ENCODE data around the gene ITGA8. TPM values are rescaled to one million over a fixed set of nuclear protein-coding genes. Genes with fewer than 3 reads are reported as not detected.

The ITGA8 gene
- total and polyA plus RNA-seq, 9 of the 15 experiments (the other 6 are each of a cell fraction or from before 2014, with no cell fraction given), result 0.01 to 0.07 (median 0.04) TPM; not detected in 5

DNA sequence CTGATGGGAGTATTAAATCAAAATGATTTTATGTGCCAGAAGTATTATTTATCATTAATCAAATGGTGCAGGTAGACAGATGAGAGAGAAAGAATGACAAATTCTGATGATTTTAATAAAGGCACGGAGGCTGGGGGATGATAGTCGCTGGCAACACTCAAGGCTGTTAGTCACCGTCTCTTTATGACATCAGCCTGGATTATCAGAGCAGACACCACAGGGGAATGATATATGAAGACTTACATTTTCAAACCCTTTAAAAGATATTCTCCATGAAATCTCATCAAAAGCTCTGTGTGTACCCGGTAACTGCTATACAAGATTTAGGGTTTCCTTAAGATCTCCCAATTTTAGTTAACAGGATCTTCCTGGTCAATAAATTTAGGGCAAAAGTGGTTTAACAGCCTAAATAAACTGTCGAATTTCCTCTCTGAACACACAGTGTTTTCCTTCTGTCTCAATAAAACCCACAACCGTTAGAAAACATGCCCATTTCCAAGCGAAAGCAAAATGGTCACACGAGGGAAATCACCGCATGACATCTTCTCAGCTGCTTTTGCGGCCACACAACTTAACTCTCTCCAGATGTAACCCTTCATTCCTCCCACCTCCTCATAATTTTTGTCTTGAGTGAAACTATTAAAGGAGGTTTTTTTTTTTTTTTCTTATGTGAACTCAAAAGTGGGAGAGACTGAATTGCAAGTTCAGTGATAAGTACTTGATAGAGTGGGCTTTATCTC is 215.5 kb downstream of the ITGA8 start:
- intact Hi-C loops (cut with micrococcal nuclease) (no loop called here), in situ Hi-C loops (cut with MboI) (no loop called here)
- Histone ChIP-seq H3K27ac (ENCODE audit: extremely low read depth, low read depth, low read length) (no peak overlapping the region), H3K4me2 (ENCODE audit: insufficient read depth, low read length) (no peak overlapping the region), H3K9me1 (ENCODE audit: control insufficient read depth, insufficient read depth, low read length) (no peaks in the 10 kb centered on the region), H4K20me1 (replicated peaks; ENCODE audit: control insufficient read depth, insufficient read depth, low read length) (no peaks in the 10 kb centered on the region), H2AFZ (ENCODE audit: low read depth, low read length) (no peak overlapping the region; the same call in 1 of the 2 replicates), H3K4me1 (replicated peaks in 1 of 2; ENCODE audit: control insufficient read depth in 2 of 2, insufficient read depth in 2 of 2, low read length in 2 of 2) (no peaks in the 10 kb centered on the region; a peak in 1 of 5 replicates), H3K79me2 (ENCODE audit: control insufficient read depth, insufficient read depth, low read length) (no peaks in the 10 kb centered on the region), H3K4me3 (no peak overlapping the region), H3K27me3 (ENCODE audit: control insufficient read depth in 2 of 2, insufficient read depth in 2 of 2, low read length in 2 of 2) (no peaks in the 10 kb centered on the region; a peak in 1 of 5 replicates), H3K9ac (ENCODE audit: insufficient read depth in 1 of 2, low read depth in 2 of 2, low read length in 2 of 2) (no peak overlapping the region), H3K9me3 (replicated peaks; ENCODE audit: control insufficient read depth, insufficient read depth, low read depth, low read length) (no peaks in the 10 kb centered on the region), H3K36me3 (ENCODE audit: control insufficient read depth, insufficient read depth, low read length) (no peaks in the 10 kb centered on the region)
- BruUV-seq (replicated peaks), result no TSS peak
- DNase-seq (ENCODE audit: extremely low read depth in 1 of 4, low spot score in 3 of 4) (peak in 2 of 4 experiments; percentile 17 to 20), FAIRE-seq (peak; percentile 32), ATAC-seq (no peak)
- ChIA-PET CTCF (ENCODE audit: low intra/inter-chr PET ratio) (no interaction called here), POLR2A (no interaction called here)
- 14% methylated on average over 10 of the region's 10 CpGs for WGBS (ENCODE audit: insufficient coverage, low coverage, missing lambda C conversion rate)
- TF ChIP-seq, protein P1, sequence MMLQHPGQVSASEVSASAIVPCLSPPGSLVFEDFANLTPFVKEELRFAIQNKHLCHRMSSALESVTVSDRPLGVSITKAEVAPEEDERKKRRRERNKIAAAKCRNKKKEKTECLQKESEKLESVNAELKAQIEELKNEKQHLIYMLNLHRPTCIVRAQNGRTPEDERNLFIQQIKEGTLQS (IDR thresholded peaks at IDR 0.05), result peak; percentile 58; the same call in 1 of the 2 replicates
- TF ChIP-seq, protein P1 (CRISPR knock-in tag; conservative IDR thresholded peaks at IDR 0.05), result no peak
- TF ChIP-seq, protein P2, sequence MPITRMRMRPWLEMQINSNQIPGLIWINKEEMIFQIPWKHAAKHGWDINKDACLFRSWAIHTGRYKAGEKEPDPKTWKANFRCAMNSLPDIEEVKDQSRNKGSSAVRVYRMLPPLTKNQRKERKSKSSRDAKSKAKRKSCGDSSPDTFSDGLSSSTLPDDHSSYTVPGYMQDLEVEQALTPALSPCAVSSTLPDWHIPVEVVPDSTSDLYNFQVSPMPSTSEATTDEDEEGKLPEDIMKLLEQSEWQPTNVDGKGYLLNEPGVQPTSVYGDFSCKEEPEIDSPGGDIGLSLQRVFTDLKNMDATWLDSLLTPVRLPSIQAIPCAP (CRISPR knock-in tag; IDR thresholded peaks at IDR 0.05; ENCODE audit: borderline replicate concordance), result no peak
- peak; percentile 13; the same call in 1 of the 2 replicates for TF ChIP-seq JUND (IDR thresholded peaks at IDR 0.05; ENCODE audit: borderline replicate concordance, low read depth, low read length)
- TF ChIP-seq JUND (tag; IDR thresholded peaks at IDR 0.05; ENCODE audit: borderline replicate concordance, low read depth, low read length), result no peak
